Tibial nerve (tissue), 3 donors: ENCODE measurements around the gene TRPM2.

Source experiments
- POLR2A ChIP-seq, 2 donors: fragments of 450-650 bp; IDR thresholded peaks; one replicate each; pipeline ENCODE4 v1.6.1; 2017; ENCODE audit warnings: antibody characterized with exemption in 2 of 2, mild to moderate bottlenecking in 2 of 2, moderate library complexity in 2 of 2
- TF ChIP-seq, protein P1 (sequence below), 5 experiments: fragments of 200-600 bp in 3 of 5; fragments of 450-650 bp in 2 of 5; sonication (generic) in 3 of 5; IDR thresholded peaks; one replicate each; pipeline ENCODE4 v1.5.1; 2016 to 2019; ENCODE audit warnings: antibody characterized with exemption in 5 of 5, mild to moderate bottlenecking in 3 of 5, moderate library complexity in 2 of 5

- TF ChIP-seq, protein P1, sequence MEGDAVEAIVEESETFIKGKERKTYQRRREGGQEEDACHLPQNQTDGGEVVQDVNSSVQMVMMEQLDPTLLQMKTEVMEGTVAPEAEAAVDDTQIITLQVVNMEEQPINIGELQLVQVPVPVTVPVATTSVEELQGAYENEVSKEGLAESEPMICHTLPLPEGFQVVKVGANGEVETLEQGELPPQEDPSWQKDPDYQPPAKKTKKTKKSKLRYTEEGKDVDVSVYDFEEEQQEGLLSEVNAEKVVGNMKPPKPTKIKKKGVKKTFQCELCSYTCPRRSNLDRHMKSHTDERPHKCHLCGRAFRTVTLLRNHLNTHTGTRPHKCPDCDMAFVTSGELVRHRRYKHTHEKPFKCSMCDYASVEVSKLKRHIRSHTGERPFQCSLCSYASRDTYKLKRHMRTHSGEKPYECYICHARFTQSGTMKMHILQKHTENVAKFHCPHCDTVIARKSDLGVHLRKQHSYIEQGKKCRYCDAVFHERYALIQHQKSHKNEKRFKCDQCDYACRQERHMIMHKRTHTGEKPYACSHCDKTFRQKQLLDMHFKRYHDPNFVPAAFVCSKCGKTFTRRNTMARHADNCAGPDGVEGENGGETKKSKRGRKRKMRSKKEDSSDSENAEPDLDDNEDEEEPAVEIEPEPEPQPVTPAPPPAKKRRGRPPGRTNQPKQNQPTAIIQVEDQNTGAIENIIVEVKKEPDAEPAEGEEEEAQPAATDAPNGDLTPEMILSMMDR (IDR thresholded peaks at IDR 0.05), result no peak
- TF ChIP-seq POLR2A (IDR thresholded peaks at IDR 0.05), result no peak
Measured at GRCh38 chr21:44380876-44381275, 27.5 kb downstream of the TRPM2 start.
